T-helper 1 cell treated with Interleukin-12 subunit alpha and Interleukin-12 subunit beta and Interleukin-4 antibody, amounts not matched to agents 30 μg/mL and 1 μg/mL, for 36 hours (primary cell): ENCODE data around the gene MPRIP.

Source experiments
- H3K27ac Mint-ChIP-seq: one replicate; pipeline ENCODE4 v1.8.0; 2021; ENCODE audit warnings: mild to moderate bottlenecking, mixed read lengths
- H3K27me3 Mint-ChIP-seq: one replicate; pipeline ENCODE4 v1.8.0; 2021; ENCODE audit warnings: low read depth, mixed read lengths
- H3K36me3 Mint-ChIP-seq: one replicate; pipeline ENCODE4 v1.8.0; 2021; ENCODE audit warnings: low read depth, mixed read lengths
- H3K4me1 Mint-ChIP-seq: one replicate; pipeline ENCODE4 v1.8.0; 2021; ENCODE audit warnings: low read depth, mixed read lengths
- H3K4me3 Mint-ChIP-seq: one replicate; pipeline ENCODE4 v1.8.0; 2021; ENCODE audit warnings: mild to moderate bottlenecking, moderate library complexity, mixed read lengths
- H3K9me3 Mint-ChIP-seq: one replicate; pipeline ENCODE4 v1.8.0; 2021; ENCODE audit warnings: mixed read lengths

Gene MPRIP

DNA sequence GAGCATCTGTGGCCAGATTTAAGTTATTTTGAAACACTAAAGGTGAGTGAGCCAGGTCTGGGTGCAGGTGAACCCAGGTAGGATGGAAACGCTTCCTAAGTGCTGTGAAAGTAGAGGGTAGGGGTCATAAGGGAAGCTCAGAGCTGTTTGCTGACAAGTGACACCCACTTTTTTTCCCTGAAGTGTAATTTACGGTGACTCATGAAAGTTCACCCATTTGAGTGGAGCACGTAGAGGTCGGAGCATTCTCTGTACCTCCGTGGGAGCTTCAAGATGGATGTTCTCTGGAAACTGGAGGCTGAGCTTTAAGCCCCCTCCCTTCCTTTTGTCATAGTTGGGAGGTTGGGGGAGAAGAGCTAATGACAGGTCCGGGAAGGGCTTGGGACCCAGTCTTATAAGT lies 44.3 kb downstream of the MPRIP start:
- Mint-ChIP-seq H3K4me3 (no peak overlapping the region), H3K27ac (no peak overlapping the region), H3K4me1 (peaks cover 16% of the 10 kb centered on the region), H3K27me3 (no peaks in the 10 kb centered on the region), H3K36me3 (peaks cover 9% of the 10 kb centered on the region), H3K9me3 (no peaks in the 10 kb centered on the region)

DNA sequence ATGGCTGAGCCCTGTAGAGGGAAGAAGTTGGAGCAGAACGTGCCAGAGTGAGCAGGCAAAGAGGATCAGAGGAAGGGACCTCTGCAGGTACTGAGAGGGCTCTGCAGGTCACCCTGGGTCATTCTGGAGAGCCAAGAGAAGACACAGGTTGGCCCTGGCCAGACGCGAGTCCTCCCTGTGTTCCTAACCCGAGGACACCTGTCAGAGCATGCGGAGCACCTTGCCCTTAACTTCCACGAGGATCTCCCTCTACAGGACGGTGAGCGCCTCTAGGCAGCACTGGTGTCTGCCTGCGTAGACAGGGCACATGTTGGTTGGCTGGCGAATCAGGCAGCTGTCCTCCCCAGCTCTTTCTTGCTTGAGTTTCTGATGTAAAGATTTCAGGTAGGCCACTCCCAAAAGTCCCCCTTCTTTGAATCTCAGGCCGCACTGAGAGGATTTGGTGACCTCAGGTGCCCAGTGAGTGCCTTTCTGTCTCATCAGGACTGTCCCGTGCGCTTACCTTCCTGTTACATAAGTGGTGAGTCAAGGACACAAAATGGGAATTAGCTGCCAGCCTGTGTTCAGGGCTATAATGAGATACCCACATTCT lies 45.3 kb downstream of the MPRIP start:
- Mint-ChIP-seq H3K36me3 (peaks cover 9% of the 10 kb centered on the region), H3K4me3 (no peak overlapping the region), H3K4me1 (peaks cover 16% of the 10 kb centered on the region), H3K27ac (no peak overlapping the region), H3K9me3 (no peaks in the 10 kb centered on the region), H3K27me3 (no peaks in the 10 kb centered on the region)

GRCh38 chr17:17088086-17088485 lies 45.8 kb downstream of the MPRIP start:
- Mint-ChIP-seq H3K27me3 (no peaks in the 10 kb centered on the region), H3K9me3 (no peaks in the 10 kb centered on the region), H3K27ac (no peak overlapping the region), H3K4me3 (no peak overlapping the region), H3K4me1 (peaks cover 16% of the 10 kb centered on the region), H3K36me3 (peaks cover 7% of the 10 kb centered on the region)

DNA sequence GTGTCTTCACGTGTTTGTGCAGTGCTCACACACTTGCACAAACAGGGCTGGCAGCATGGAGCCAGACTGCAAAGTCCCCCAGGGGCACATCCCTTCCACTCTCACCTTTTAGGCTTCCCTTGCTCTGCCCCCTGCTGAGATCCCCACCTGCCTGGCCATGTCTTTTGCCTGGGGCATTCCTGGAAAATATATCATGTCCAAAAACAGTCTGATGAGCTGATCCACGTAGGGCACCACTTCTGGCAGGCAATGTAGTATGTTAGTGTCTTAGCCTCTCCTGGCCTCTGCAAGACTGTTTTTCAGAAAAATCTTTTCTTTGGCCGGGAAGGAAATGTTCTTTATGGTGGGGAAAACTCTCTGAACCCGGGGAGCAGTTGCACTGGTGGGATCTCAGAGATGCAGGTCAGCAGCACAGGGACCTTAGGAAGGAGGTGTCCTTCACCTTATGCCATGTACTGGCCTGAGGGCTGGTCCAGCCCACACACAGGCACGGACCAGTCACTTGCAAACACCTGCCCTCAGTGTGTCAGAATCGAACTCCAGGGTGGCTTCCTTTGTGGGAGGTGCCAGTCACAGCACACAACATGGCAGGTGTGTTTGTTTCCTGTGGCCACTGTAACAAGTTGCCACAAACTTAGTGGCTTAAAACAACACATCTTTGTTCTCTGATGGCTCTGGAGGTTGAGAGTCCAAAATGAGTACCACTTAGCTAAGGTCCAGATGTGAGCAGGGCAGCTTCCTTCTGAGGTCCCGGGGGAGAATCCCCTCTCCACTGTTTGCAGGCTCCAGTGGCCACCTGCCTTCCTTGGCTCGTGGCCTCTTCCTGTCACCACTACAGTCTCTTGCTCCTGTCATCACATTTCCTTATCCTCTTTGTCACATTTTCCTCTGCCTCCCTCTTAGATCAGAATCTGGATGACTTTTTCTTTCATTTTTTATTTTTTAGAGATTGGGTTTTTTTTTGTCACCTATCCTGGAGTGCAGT lies 46.6 kb downstream of the MPRIP start:
- H3K27ac Mint-ChIP-seq, result peak overlapping the region; percentile 10
- no peak overlapping the region for H3K4me3 Mint-ChIP-seq
- no peaks in the 10 kb centered on the region for H3K9me3 Mint-ChIP-seq
- H3K4me1 Mint-ChIP-seq, result peaks cover 16% of the 10 kb centered on the region
- no peaks in the 10 kb centered on the region for H3K27me3 Mint-ChIP-seq
- H3K36me3 Mint-ChIP-seq, result peaks cover 7% of the 10 kb centered on the region

GRCh38 chr17:17089796-17090641 lies 47.8 kb downstream of the MPRIP start:
- peaks cover 22% of the 10 kb centered on the region for H3K4me1 Mint-ChIP-seq
- H3K27ac Mint-ChIP-seq, result peak overlapping the region; percentile 10
- H3K4me3 Mint-ChIP-seq, result no peak overlapping the region
- H3K36me3 Mint-ChIP-seq, result peaks cover 7% of the 10 kb centered on the region
- no peaks in the 10 kb centered on the region for H3K27me3 Mint-ChIP-seq
- H3K9me3 Mint-ChIP-seq, result no peaks in the 10 kb centered on the region

DNA sequence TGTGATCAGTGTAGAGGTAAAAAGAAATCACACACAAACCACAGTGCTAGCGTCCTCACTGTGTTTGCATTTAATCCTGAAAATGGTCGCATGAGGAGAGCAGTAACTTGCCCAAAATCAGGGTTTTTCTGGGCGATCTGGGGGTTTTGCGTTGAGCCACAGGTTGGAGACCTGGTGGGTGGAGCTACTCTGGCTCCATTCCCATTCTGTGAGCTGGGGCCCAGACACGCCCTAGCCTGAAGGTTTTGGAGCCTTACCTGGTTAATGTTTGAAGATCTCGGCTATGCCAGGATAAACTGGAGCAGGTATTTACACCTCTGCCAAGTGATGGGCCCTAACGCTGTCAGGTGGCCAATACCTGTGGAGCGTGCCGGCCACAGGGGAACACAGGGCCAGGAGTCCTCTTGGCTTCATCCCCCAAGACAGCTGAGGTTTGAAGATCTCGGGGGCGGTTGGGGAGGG lies 48.4 kb downstream of the MPRIP start:
- Mint-ChIP-seq H3K27me3 (no peaks in the 10 kb centered on the region), H3K4me1 (peaks cover 22% of the 10 kb centered on the region), H3K4me3 (no peak overlapping the region), H3K9me3 (no peaks in the 10 kb centered on the region), H3K27ac (no peak overlapping the region), H3K36me3 (peaks cover 7% of the 10 kb centered on the region)

DNA sequence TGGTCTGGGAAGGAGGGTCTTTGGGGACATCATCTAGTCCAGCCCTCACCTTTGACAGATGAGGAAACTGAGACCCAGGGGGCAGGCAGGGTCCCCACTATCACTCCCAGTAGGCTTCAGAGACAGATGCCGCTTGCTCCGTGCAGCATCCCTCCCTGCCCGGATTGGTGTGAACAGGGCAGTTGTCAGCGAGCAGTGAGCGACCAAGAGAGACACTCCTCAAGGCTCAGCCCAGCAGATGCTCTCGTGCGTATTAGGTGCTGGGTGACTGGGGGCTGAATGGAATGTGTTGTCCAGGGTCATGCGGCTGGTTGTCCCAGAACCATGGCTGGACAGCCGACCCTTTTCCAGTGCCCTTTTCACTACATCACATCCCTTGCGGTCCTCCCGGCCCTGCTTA lies 49.0 kb downstream of the MPRIP start:
- H3K4me1 Mint-ChIP-seq, result peaks cover 22% of the 10 kb centered on the region
- H3K27me3 Mint-ChIP-seq, result no peaks in the 10 kb centered on the region
- H3K4me3 Mint-ChIP-seq, result no peak overlapping the region
- no peak overlapping the region for H3K27ac Mint-ChIP-seq
- H3K36me3 Mint-ChIP-seq, result peaks cover 7% of the 10 kb centered on the region
- H3K9me3 Mint-ChIP-seq, result no peaks in the 10 kb centered on the region

DNA sequence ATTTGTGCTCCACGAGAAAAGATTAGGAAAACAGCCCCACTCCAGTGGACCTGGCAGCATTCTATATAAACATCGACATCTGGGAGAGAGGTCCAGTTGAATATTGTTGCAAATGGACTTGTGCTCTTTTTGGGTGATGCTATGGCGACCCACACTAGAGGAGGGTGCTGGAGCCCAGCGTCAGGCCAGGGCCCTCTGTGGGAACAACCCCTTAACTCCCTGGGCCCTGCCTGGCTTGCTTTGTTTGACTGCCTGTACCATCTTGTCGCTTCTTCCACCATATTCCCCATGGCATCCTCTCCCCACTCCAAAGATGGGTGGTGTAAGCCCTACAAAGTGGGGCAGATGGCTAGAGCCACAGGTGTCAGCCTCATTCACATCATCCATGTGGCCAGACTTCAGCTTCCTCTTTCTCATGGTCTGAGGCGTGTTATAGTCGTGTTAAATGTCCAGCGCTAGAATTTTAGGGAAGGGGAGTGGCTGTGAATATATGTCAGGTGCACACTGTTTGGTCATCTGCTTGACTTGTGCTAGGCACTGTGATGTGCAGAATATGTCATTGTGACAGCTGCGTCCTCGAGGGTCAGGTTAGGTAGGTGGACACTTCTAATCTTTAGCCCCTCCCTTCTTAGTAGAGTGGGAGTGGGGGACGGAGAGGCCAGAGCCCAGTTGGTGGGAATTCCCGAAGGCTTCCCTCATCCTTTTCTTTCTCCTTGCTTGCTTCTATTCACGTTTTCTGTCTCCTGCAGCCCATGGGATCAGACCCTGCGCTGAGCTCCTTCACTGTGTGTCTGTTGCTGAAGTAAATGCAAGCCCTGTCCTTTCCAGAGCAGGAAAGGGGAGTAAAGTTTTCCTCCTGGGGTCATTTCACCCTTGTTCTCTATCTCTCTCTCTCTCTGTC lies 49.8 kb downstream of the MPRIP start:
- Mint-ChIP-seq H3K9me3 (no peaks in the 10 kb centered on the region), H3K27me3 (no peaks in the 10 kb centered on the region), H3K36me3 (peaks cover 4% of the 10 kb centered on the region), H3K4me3 (no peak overlapping the region), H3K4me1 (peaks cover 22% of the 10 kb centered on the region), H3K27ac (no peak overlapping the region)

DNA sequence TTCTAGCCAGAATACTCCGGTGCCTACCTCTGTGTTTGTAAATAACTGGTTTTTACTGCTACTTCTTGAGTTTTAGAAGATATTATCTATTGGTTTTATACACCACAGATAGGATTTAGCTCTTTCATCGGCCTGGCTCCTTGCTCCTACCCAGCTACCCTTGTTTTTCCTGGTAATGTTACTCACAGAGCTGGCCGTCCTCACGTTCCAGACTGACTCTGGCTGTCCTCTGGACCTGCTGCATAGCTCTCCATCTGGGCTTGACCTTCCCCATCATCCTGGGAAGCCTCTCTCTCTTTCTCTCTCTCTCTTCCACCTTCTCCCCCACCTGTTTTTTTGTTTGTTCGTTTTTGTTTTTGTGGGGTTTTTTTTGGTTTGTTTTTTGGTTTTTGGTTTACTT lies 51.5 kb downstream of the MPRIP start:
- Mint-ChIP-seq H3K27ac (no peak overlapping the region), H3K36me3 (peaks cover 2% of the 10 kb centered on the region), H3K27me3 (no peaks in the 10 kb centered on the region), H3K9me3 (no peaks in the 10 kb centered on the region), H3K4me3 (no peak overlapping the region), H3K4me1 (peaks cover 13% of the 10 kb centered on the region)

DNA sequence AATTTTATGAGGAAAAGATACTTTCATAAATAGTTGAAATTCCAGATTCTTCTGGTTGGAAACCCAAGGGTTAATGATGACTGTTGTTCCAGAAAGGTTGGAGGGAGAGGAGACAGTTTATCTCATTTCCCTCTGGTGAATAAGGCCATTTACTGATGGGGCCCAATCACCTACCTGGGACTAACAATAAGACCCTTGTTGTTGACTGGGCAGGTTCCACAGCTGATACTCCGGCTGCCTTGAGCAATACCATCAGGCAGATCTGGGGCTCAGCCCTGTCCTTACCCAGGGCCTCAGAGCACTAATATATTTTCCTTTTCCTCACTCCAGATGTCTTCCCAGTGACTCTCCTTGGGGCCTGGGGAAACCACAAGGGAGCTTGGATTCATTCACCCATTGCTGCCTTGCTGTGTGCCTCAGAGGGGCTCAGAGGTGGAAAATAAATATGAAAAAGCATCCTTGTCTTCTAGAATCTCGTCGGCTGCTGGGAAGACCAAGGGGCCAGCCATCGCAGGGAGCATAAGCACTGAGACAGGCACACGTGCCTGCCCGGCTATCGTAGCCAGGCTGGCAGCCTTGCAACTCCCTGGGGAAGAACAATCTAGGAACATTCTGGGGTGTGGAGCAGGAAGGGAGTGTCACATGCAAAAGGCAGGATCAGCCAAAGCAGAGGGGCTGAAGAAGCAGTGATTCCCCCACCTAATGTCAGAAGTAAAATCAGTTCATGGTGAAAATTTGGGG lies 54.4 kb downstream of the MPRIP start:
- H3K9me3 Mint-ChIP-seq, result no peaks in the 10 kb centered on the region
- H3K4me3 Mint-ChIP-seq, result no peak overlapping the region
- H3K27me3 Mint-ChIP-seq, result no peaks in the 10 kb centered on the region
- no peaks in the 10 kb centered on the region for H3K36me3 Mint-ChIP-seq
- peaks cover 6% of the 10 kb centered on the region for H3K4me1 Mint-ChIP-seq
- no peak overlapping the region for H3K27ac Mint-ChIP-seq

DNA sequence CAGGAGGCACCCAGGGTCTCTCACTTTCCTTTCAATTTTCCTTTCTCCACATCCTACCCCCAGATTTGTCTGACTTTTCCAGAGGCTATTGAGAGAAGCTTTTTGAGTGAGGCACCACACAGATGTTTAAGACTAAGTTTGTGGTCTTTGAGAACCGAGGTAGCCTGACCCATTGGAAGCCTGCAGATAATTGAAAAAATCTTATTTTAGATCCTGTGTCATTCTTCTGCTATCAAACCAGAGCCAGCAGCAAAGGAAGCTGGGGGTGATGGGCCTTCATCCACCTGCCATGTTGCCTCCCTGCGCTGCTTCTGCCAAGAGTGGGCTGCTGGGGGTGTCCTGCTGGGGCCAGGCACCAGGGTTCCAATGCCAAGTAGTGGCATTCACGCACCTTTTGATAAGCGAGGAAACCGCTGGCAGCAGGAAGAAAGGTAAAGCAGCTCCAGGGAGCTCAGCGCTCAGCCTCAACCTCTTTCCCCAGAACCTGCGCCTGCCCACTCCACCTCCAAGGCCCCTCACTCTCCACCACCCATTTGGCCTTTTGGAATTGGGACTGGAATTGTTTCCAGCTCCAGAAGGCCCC lies 55.6 kb downstream of the MPRIP start:
- no peak overlapping the region for H3K27ac Mint-ChIP-seq
- H3K36me3 Mint-ChIP-seq, result no peaks in the 10 kb centered on the region
- H3K9me3 Mint-ChIP-seq, result no peaks in the 10 kb centered on the region
- no peak overlapping the region for H3K4me3 Mint-ChIP-seq
- no peaks in the 10 kb centered on the region for H3K27me3 Mint-ChIP-seq
- H3K4me1 Mint-ChIP-seq, result peaks cover 6% of the 10 kb centered on the region

GRCh38 chr17:17098551-17099179 lies 56.4 kb downstream of the MPRIP start:
- Mint-ChIP-seq H3K27ac (no peak overlapping the region), H3K36me3 (no peaks in the 10 kb centered on the region), H3K9me3 (no peaks in the 10 kb centered on the region), H3K27me3 (no peaks in the 10 kb centered on the region), H3K4me3 (no peak overlapping the region), H3K4me1 (peaks cover 6% of the 10 kb centered on the region)
